HFF-Myc (cell line): Measurements from ENCODE around the gene GET3.

ENCODE experiments used
- DNase-seq: peaks from one replicate; pipeline ENCODE4 v3.0.0-alpha.2; 2011; ENCODE audit warnings: low read depth; ENCODE audit errors: extremely low read depth
- H3K4me3 ChIP-seq: replicated peaks from 2 replicates; pipeline ENCODE4 v1.5.1; 2011; ENCODE audit warnings: low read depth, mild to moderate bottlenecking, control low read depth, low read length
- TF ChIP-seq, protein P1 (sequence below): IDR thresholded peaks from 2 replicates; pipeline ENCODE4 v1.5.1; 2012; ENCODE audit warnings: mild to moderate bottlenecking, low read depth, low read length, control low read depth; ENCODE audit errors: missing control alignments

Gene GET3

DNA sequence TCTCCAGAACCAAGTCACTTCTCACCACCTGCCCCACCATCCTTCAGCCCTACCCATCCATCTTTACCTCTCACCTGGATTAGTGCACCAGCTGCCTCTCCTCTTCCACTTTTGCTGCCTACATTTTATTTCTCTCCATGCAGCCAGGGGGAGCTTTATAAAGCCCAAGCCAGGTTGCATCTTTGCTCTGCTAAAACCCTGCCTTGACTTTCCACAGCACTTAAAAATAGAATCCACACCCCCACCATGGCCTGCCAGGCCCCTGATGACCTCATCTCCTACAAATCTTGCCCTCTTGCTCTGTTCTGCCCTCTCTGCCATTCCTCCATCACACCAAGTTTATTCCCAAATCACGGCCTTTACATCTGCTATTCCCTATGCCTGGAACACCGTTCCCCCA is 36.3 kb downstream of the GET3 start:
- no peak for DNase-seq
- TF ChIP-seq, protein P1, sequence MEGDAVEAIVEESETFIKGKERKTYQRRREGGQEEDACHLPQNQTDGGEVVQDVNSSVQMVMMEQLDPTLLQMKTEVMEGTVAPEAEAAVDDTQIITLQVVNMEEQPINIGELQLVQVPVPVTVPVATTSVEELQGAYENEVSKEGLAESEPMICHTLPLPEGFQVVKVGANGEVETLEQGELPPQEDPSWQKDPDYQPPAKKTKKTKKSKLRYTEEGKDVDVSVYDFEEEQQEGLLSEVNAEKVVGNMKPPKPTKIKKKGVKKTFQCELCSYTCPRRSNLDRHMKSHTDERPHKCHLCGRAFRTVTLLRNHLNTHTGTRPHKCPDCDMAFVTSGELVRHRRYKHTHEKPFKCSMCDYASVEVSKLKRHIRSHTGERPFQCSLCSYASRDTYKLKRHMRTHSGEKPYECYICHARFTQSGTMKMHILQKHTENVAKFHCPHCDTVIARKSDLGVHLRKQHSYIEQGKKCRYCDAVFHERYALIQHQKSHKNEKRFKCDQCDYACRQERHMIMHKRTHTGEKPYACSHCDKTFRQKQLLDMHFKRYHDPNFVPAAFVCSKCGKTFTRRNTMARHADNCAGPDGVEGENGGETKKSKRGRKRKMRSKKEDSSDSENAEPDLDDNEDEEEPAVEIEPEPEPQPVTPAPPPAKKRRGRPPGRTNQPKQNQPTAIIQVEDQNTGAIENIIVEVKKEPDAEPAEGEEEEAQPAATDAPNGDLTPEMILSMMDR, result peak; percentile 43
- H3K4me3 ChIP-seq, result no peak overlapping the region

DNA sequence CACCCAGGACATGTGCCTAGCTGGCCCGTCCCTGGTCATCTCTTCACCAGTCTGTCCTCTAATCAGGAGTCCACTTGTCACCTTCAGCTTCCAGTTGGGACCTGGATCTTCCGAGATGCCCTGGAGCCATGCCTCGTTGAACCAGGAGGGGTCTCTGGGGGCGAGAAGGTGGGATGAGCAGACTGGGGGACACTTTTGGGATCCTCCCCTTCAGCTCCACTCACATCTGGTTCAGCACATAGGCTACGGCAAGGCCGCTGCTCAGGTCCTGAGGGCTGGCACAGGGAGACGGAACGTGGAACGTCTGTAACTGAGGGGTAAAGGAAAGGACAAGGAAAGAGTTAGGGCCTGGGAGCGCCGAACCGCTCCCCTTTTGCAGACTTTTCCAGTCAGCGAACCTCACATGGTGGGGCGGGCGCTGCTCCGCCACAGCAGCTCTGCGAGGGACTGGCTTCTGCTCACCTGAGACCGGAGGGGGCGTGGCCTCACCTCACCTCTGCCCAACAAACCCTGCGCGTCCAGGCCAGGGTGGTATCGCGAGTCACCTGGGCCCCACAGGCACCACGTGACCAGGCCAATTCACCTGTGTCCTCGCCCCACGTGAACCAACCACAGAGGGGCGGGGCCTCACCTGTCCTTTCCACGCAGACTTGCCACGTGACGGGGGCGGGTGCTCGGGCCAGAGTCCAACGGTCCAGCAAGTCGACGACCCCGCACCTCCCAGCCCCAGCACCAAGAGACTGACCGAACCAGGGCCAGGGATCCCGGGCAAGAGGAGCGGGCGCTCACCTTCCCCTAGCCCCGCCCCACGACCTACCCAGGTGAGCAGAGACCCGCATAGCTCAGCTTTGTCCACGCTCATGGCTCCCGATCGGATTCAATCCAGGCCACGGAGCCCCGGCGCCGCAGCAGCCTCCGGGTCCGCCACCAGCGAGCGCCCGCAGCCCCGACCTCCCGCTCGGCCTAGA is 37.6 kb downstream of the GET3 start, which contains the start of gene HOOK2:
Gene HOOK2 (minus strand): TSS at position 965 of the 968 bp plus-strand sequence. CDS start 103 bp downstream, at position 862.
- TF ChIP-seq, protein P1, result no peak
- DNase-seq, result no peak
- H3K4me3 ChIP-seq, result peak within 1 kb of the TSS; percentile 76

DNA sequence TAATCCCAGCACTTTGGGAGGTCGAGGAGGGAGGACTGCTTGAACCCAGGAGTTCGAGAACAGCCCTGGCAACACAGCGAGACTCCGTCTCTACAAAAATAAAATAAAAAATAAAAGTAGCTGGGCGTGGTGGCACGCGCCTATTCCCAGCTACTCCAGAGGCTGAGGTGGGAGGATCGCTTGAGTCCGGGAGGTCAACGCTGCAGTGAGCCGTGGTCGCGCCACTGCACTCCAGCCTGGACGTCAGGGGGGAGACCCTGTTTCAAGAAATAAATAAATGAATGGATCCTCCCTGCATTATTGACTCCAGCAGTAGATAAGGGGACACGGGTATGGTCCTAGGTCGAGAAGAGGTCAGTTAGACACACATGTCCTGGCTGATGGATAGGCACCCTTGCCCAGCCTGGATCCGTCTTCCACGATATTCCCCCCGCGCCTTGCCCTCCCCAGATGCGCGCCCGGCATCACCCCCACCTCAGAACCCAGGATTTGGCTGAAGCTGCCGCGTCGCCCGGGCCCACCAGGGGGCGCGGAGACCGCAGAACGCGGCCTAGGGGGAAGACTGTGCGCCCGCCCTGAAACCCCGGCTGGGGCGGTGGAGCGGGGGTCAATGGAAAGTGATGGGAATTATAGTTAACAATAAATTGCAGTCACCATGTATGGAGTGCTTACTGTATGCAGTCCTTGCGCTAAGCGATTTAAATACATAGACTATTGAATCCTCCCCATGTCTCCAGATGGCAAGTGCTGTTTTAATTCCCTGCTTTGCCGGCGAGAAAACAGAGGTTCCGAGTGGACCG is 40.1 kb downstream of the GET3 start:
- peak overlapping the region; percentile 55 for H3K4me3 ChIP-seq
- TF ChIP-seq, protein P1, result peak; percentile 91
- DNase-seq, result no peak

DNA sequence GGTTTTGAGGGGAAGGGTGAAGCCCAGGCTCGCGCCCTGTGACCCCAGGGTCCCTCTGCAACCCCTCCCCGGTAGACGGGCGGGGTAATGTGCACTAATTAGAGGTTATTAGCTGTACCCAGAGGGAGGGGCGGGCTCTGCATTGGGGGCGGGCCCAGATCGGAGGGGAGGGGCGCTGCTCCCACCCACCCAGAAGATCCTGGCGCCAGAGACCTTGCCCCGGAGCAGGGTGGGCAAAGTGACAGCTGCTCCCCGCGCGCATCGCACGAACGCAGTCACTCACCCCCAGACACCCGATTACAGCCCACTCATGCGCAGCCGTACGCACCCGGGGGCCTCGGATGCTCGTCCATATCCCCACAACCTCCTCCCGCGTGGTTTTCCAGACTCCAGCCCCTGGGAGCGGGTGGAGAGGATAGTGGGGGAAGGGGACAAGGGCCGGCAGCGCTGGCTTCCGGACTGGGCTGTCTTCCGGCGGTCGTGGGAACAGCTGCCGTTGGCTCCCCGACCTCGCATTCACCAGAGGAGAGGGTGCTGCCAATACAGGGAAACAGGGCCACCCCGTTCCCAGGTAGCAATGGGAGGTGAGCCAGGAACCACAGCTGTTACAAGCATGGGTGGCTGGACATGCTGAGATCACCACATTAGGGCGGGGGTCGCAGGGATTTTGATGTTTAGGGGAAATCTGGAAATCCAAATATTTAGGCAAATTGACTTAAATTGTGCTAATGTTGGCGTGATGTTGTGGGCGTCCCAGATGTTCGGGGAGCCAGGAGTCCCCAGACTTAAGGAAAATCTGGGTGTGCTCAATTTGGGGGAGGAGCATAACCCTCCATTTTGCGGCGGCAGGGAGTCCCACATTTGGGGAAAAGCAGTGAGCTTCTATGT is 41.0 kb downstream of the GET3 start:
- peak overlapping the region; percentile 55 for H3K4me3 ChIP-seq
- TF ChIP-seq, protein P1, result no peak
- DNase-seq, result no peak

DNA sequence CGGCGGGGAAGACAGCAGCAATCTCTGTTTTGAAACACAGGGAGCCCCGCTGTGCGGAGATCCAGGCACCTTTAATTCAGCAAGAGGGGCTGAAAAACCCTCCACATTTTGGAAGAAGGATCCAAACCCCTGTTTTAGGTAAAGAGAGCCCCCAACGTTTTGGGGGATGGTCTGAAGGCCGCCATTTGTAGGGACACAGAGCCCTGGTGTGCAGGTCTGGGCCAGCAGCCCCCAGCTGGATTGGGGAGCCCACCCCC is 41.5 kb downstream of the GET3 start:
- TF ChIP-seq, protein P1, result no peak
- no peak for DNase-seq
- H3K4me3 ChIP-seq, result peak overlapping the region; percentile 55
